SK-N-MC (cell line): ENCODE data around the gene TUBA1A.

ENCODE experiments used
- EZH2 ChIP-seq: fragments of 200-600 bp; sonication (generic); IDR thresholded peaks from one replicate; pipeline ENCODE4 v1.6.1; 2017; ENCODE audit warnings: antibody characterized with exemption
- FOXP2 ChIP-seq: optimal IDR thresholded peaks from 2 replicates; pipeline ENCODE3; 2011; ENCODE audit warnings: mild to moderate bottlenecking, moderate library complexity; ENCODE audit not compliant: insufficient read depth; ENCODE audit errors: extremely low read length, control extremely low read depth
- POLR2AphosphoS5 ChIP-seq: IDR thresholded peaks from 2 replicates; pipeline ENCODE4 v1.6.1; 2012; ENCODE audit warnings: mild to moderate bottlenecking, low read depth, low read length, borderline replicate concordance

- no peak for TF ChIP-seq POLR2AphosphoS5
- TF ChIP-seq EZH2, result no peak
- no peak for TF ChIP-seq FOXP2
Observed at GRCh38 chr12:49197256-49197655, 8.4 kb upstream of the TUBA1A start.
